ENCODE data around the gene P2RY13.

- TF ChIP-seq TAF1 (IDR thresholded peaks at IDR 0.05; ENCODE audit: borderline replicate concordance, low read depth, low read length) (no peak), POLR2A (IDR thresholded peaks at IDR 0.05; ENCODE audit: low read depth, low read length) (no peak)
Measured at GRCh38 chr3:151318313-151318712, 11.0 kb downstream of the P2RY13 start.
